ENCODE data around the gene TAF1B. TPM values are rescaled to one million over a fixed set of nuclear protein-coding genes. Genes with fewer than 3 reads are reported as not detected.

Gene TAF1B
- total and polyA plus RNA-seq, 2 donors (not counting 3 experiments of a cell fraction or from before 2014, with no cell fraction given) = 6.3 to 29.4 TPM

GRCh38 chr2:9867881-9868280 lies 24.6 kb downstream of the TAF1B start:
- no peaks in the 10 kb centered on the region for H3K9me3 ChIP-seq (replicated peaks; ENCODE audit: control insufficient read depth, insufficient read depth, low read length)
- no peaks in the 10 kb centered on the region for H3K27me3 ChIP-seq (ENCODE audit: control insufficient read depth in 2 of 2, insufficient read depth in 2 of 2, low read length in 2 of 2)
- no peak overlapping the region for H3K9ac ChIP-seq (replicated peaks; ENCODE audit: extremely low read depth, insufficient read depth, low read length)
- no peak for DNase-seq (ENCODE audit: low read depth, low spot score)
- H3K9me1 ChIP-seq (replicated peaks; ENCODE audit: control insufficient read depth, extremely low read depth, insufficient read depth, low read length) = no peaks in the 10 kb centered on the region
- no TSS peak for BruUV-seq (replicated peaks)
- H3K4me1 ChIP-seq (ENCODE audit: control insufficient read depth, extremely low read depth, insufficient read depth, low read length) = no peaks in the 10 kb centered on the region
- no peak overlapping the region for H2AFZ ChIP-seq (ENCODE audit: low read depth, low read length)
- H3K4me2 ChIP-seq (ENCODE audit: insufficient read depth, low read length) = no peak overlapping the region
- POLR2A ChIA-PET = no interaction called here
- FAIRE-seq = no peak
- H4K20me1 ChIP-seq (replicated peaks; ENCODE audit: control insufficient read depth, extremely low read depth, insufficient read depth, low read length) = no peaks in the 10 kb centered on the region
- CTCF ChIA-PET = interaction anchor here (1.2 to 1.3 kb wide), 2 partner anchors 52 to 69 kb away, joined by 3 to 4 read pairs; no protein-coding TSS in a partner anchor
- dilution Hi-C loops (cut with MboI; ENCODE audit: extremely low pct_ligation_motif_present, low sequenced_read_pairs) (no loop called here), intact Hi-C loops (cut with micrococcal nuclease) (no loop called here)
- no peak overlapping the region for H3K27ac ChIP-seq (ENCODE audit: insufficient read depth, low read depth, low read length)
- no peak overlapping the region for H3K4me3 ChIP-seq (replicated peaks in 1 of 3; ENCODE audit: insufficient read depth in 1 of 3, low read depth in 1 of 3, low read length in 3 of 3)
- no peaks in the 10 kb centered on the region for H3K79me2 ChIP-seq (ENCODE audit: control insufficient read depth, insufficient read depth, low read length)
- H3K36me3 ChIP-seq (ENCODE audit: control insufficient read depth in 2 of 2, extremely low read depth in 1 of 2, insufficient read depth in 2 of 2, low read length in 2 of 2) = no peaks in the 10 kb centered on the region
- no peak for TF ChIP-seq POLR2AphosphoS5 (IDR thresholded peaks at IDR 0.05; ENCODE audit: insufficient read depth, low read depth, low read length)
- TF ChIP-seq MYC (IDR thresholded peaks at IDR 0.05; ENCODE audit: low read depth, low read length) = no peak
- TF ChIP-seq EZH2 (IDR thresholded peaks at IDR 0.05; ENCODE audit: borderline replicate concordance, low read depth, low read length, severe bottlenecking) = no peak
- TF ChIP-seq FOS (IDR thresholded peaks at IDR 0.05; ENCODE audit: borderline replicate concordance, insufficient read depth, low read length) = no peak
- TF ChIP-seq JUN (IDR thresholded peaks at IDR 0.05; ENCODE audit: borderline replicate concordance, insufficient read depth, insufficient read length, low read depth) = no peak
- no peak for TF ChIP-seq POLR2A (IDR thresholded peaks at IDR 0.05; ENCODE audit: low read depth, low read length)
- no peak for TF ChIP-seq MAX (IDR thresholded peaks at IDR 0.05; ENCODE audit: insufficient read depth, insufficient read length)
- no peak for TF ChIP-seq CTCF (IDR thresholded peaks at IDR 0.05; ENCODE audit: extremely low read depth in 1 of 2, insufficient read depth in 1 of 2, low read depth in 1 of 2, low read length in 2 of 2)
- no peak for TF ChIP-seq GATA2 (IDR thresholded peaks at IDR 0.05; ENCODE audit: insufficient read depth, insufficient read length, low read depth, low read length)

Measured in endothelial cell of umbilical vein (primary cell).